Smooth muscle cell (in vitro differentiated cells): Measurements from ENCODE around the gene TTBK1. TPM values are rescaled to one million over a fixed set of nuclear protein-coding genes. Genes with fewer than 3 reads are reported as not detected.

ENCODE experiments used
- DNase-seq: peaks from one replicate; lab custom pipeline; 2025; ENCODE audit not compliant: unreplicated experiment; lab: John Stamatoyannopoulos, UW
- H2AFZ ChIP-seq: fragments of 200-600 bp; sonication (generic); 2 replicates; pipeline ENCODE4 v1.6.0; 2016; ENCODE audit warnings: antibody characterized with exemption, low read depth, mild to moderate bottlenecking
- H3F3A ChIP-seq: fragments of 200-600 bp; sonication (generic); 2 replicates; pipeline ENCODE4 v1.6.0; 2017; ENCODE audit warnings: antibody characterized with exemption, low read depth
- H3K27ac ChIP-seq: fragments of 200-600 bp; sonication (generic); 2 replicates; pipeline ENCODE4 v1.5.1; 2016; ENCODE audit warnings: low read depth, mild to moderate bottlenecking
- H3K27me3 ChIP-seq: fragments of 200-600 bp; sonication (generic); 2 replicates; pipeline ENCODE4 v1.6.1; 2016; ENCODE audit warnings: low read depth, mild to moderate bottlenecking
- H3K36me3 ChIP-seq: fragments of 200-600 bp; sonication (generic); 2 replicates; pipeline ENCODE4 v1.5.1; 2016; ENCODE audit warnings: low read depth
- H3K4me1 ChIP-seq: fragments of 200-600 bp; sonication (generic); 2 replicates; pipeline ENCODE4 v1.5.1; 2016; ENCODE audit warnings: low read depth
- H3K4me2 ChIP-seq: fragments of 200-600 bp; sonication (generic); 2 replicates; pipeline ENCODE4 v1.6.0; 2016; ENCODE audit warnings: mild to moderate bottlenecking
- H3K4me3 ChIP-seq: fragments of 200-600 bp; sonication (generic); 2 replicates; pipeline ENCODE4 v1.5.1; 2016; ENCODE audit warnings: mild to moderate bottlenecking
- H3K79me2 ChIP-seq: fragments of 200-600 bp; sonication (generic); 2 replicates; pipeline ENCODE4 v1.6.0; 2016; ENCODE audit warnings: low read depth, mild to moderate bottlenecking
- H3K9ac ChIP-seq: fragments of 200-600 bp; sonication (generic); 2 replicates; pipeline ENCODE4 v1.6.0; 2016; ENCODE audit warnings: low read depth
- H3K9me3 ChIP-seq: fragments of 200-600 bp; sonication (generic); replicated peaks from 2 replicates; pipeline ENCODE4 v1.5.1; 2016; ENCODE audit warnings: low read depth
- H4K20me1 ChIP-seq: fragments of 200-600 bp; sonication (generic); 2 replicates; pipeline ENCODE4 v1.6.0; 2016; ENCODE audit warnings: low read depth
- CTCF ChIP-seq: fragments of 200-600 bp; sonication (generic); IDR thresholded peaks from 2 replicates; pipeline ENCODE4 v1.5.1; 2017; ENCODE audit warnings: borderline replicate concordance, mild to moderate bottlenecking, antibody characterized with exemption; ENCODE audit not compliant: insufficient read depth, poor library complexity, severe bottlenecking
- WGBS: methylation state at CpG from one replicate; pipeline ENCODE4 v1.1.7; 2016; ENCODE audit warnings: low lambda C conversion rate; 5-methylcytosine and 5-hydroxymethylcytosine counted together
- polyA plus RNA-seq: library from polyadenylated mRNA; unstranded; fragments of >200 nt; fragmentation: Nextera tagmentation; extraction: Ambion mirVana; gene quantifications from 2 replicates; pipeline ENCODE4 v1.2.1, GENCODE V29; 2016
- total RNA-seq: library from RNA; depleted of rRNA; stranded (reverse); fragments of >200 nt; gene quantifications from 2 replicates; pipeline ENCODE4 v1.2.3, GENCODE V29; 2014

The TTBK1 gene
- total and polyA plus RNA-seq, 2 experiments from 2014 or later = not detected

- no peak for DNase-seq
- H3K36me3 ChIP-seq = no peaks in the 10 kb centered on the region
- no peaks in the 10 kb centered on the region for H3K4me1 ChIP-seq
- no peaks in the 10 kb centered on the region for H3K79me2 ChIP-seq
- H3K4me3 ChIP-seq = no peak overlapping the region
- H3K27me3 ChIP-seq = no peaks in the 10 kb centered on the region
- H3K9me3 ChIP-seq = no peaks in the 10 kb centered on the region
- 91% methylated on average over 5 of the region's 5 CpGs for WGBS
- TF ChIP-seq CTCF = no peak
- no peak overlapping the region for H2AFZ ChIP-seq
- no peak overlapping the region for H3K27ac ChIP-seq
- H3K4me2 ChIP-seq = no peak overlapping the region
- no peak overlapping the region for H3K9ac ChIP-seq
- H3F3A ChIP-seq = no peaks in the 10 kb centered on the region
- H4K20me1 ChIP-seq = no peaks in the 10 kb centered on the region
Observed at GRCh38 chr6:43292763-43293318, 49.6 kb downstream of the TTBK1 start.

GRCh38 chr6:43293698-43294097, 50.4 kb downstream of the TTBK1 start:
- Histone ChIP-seq H3K4me2 (no peak overlapping the region), H3K4me3 (no peak overlapping the region), H3F3A (no peaks in the 10 kb centered on the region), H3K9me3 (no peaks in the 10 kb centered on the region), H3K36me3 (no peaks in the 10 kb centered on the region), H4K20me1 (no peaks in the 10 kb centered on the region), H3K9ac (no peak overlapping the region), H3K79me2 (no peaks in the 10 kb centered on the region), H2AFZ (no peak overlapping the region), H3K27ac (no peak overlapping the region), H3K27me3 (no peaks in the 10 kb centered on the region), H3K4me1 (no peaks in the 10 kb centered on the region)
- WGBS = 95% methylated on average over 3 of the region's 3 CpGs
- TF ChIP-seq CTCF = no peak
- no peak for DNase-seq

GRCh38 chr6:43294536-43294935, 51.3 kb downstream of the TTBK1 start:
- H2AFZ ChIP-seq = no peak overlapping the region
- 95% methylated on average over 3 of the region's 3 CpGs for WGBS
- no peaks in the 10 kb centered on the region for H3K36me3 ChIP-seq
- no peaks in the 10 kb centered on the region for H3F3A ChIP-seq
- no peak overlapping the region for H3K9ac ChIP-seq
- peaks cover 3% of the 10 kb centered on the region for H3K4me1 ChIP-seq
- no peaks in the 10 kb centered on the region for H4K20me1 ChIP-seq
- H3K27me3 ChIP-seq = no peaks in the 10 kb centered on the region
- H3K79me2 ChIP-seq = no peaks in the 10 kb centered on the region
- no peak overlapping the region for H3K4me2 ChIP-seq
- H3K9me3 ChIP-seq = no peaks in the 10 kb centered on the region
- H3K27ac ChIP-seq = no peak overlapping the region
- no peak for DNase-seq
- no peak for TF ChIP-seq CTCF
- no peak overlapping the region for H3K4me3 ChIP-seq

DNA sequence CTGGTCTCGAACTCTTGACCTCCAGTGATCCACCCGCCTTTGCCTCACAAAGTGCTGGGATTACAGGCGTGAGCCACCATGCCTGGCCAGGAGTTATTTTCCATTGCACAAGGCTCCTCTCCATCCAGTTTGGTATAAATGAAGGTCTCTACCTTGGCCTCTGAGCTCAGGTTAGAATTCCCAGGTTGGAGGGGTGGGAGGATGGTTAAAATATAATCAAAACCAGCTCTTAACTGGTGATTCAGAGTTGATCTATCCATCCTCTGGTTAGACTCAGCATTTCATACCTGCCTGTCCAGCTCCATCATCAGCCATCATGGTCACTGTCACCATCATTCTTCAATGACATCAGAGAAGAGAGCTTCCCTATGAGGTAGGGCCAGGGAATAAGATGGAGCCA, 52.2 kb downstream of the TTBK1 start:
- Histone ChIP-seq H3K4me2 (no peak overlapping the region), H3F3A (no peaks in the 10 kb centered on the region), H3K9me3 (no peaks in the 10 kb centered on the region), H3K79me2 (no peaks in the 10 kb centered on the region), H3K27me3 (no peaks in the 10 kb centered on the region), H3K9ac (no peak overlapping the region), H3K36me3 (no peaks in the 10 kb centered on the region), H3K27ac (no peak overlapping the region), H3K4me3 (no peak overlapping the region), H3K4me1 (peaks cover 3% of the 10 kb centered on the region), H4K20me1 (no peaks in the 10 kb centered on the region), H2AFZ (no peak overlapping the region)
- WGBS = 87% methylated on average over 3 of the region's 3 CpGs
- TF ChIP-seq CTCF = no peak
- DNase-seq = no peak
